NCI-H1417 treated with DMSO at 0.1 percent for 48 hours (cell line): ENCODE measurements around the gene THBS2.
"Not testable (repeated sequence)": the region's sequence is repeated elsewhere in the genome, so short reads cannot be mapped to it uniquely, and the experiment has no call there.

Experiments
- DNase-seq: peaks from one replicate; lab custom pipeline; 2025; lab: John Stamatoyannopoulos, UW

THBS2 gene

DNA sequence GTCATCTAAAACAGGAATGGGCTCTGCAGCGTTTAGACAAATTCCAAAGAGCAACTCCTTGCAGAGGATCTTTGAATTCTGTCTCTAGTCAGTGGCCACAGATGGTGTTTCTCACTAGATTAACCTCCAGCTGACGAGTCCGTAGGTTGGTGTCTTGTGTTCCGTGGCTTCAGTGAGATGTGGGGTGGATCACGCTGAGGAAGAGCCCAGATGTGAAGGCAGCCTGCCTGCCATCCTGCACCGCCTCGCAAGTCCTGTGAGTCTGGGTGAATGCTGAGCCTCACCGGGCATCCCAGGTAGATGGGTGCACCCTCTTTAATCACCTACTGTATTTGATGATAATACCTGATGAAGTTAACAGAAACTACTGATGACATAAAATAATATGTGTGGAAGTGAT, 70.4 kb downstream of the THBS2 start:
- DNase-seq = no peak

DNA sequence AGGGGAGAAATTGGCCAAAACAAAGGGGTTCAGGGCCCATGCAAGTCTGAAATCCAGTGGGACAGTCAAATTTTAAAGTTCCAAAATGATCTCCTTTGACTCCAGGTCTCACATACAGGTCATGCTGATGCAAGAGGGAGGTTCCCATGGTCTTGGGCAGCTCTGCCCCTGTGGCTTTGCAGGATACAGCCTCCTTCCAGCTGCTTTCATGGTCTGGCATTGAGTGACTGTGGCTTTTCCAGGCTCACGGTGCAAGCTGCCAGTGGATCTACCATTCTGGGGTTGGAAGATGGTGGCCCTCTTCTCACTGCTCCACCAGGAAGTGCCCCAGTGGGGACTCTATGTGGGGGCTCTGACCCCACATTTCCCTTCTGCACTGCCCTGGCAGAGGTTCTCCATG, 73.8 kb downstream of the THBS2 start:
- DNase-seq = not testable (repeated sequence)

DNA sequence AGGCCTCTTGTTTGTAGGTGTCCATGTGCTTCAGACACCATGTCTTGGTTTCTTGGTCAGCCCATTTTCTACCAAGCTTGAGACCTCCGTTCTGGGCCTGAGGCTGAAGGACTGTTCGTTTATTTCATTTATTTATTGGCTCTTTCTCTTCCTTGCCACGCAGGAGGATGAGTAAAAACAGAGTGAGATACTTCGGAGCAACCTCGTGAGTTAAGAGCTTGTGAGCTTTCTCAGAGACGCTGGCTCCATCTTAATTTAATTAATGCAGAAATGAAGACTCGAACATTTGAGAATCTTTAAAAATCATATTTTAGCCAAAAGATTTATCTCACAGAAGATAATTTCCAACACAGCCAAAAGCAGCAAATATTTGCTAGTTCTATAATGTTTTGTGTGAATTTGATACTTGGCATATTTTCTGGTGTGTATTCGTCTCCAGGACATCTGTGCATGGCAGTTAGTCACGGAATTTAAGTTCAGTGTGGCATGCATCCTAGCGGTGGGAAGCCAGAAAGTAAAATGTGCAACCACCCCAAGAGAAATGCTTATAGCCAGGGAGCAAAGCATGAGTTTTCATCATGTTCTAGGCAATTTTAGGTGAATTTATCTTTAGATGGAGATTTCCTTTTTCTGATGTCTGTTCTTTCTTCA, 76.0 kb downstream of the THBS2 start:
- no peak for DNase-seq

DNA sequence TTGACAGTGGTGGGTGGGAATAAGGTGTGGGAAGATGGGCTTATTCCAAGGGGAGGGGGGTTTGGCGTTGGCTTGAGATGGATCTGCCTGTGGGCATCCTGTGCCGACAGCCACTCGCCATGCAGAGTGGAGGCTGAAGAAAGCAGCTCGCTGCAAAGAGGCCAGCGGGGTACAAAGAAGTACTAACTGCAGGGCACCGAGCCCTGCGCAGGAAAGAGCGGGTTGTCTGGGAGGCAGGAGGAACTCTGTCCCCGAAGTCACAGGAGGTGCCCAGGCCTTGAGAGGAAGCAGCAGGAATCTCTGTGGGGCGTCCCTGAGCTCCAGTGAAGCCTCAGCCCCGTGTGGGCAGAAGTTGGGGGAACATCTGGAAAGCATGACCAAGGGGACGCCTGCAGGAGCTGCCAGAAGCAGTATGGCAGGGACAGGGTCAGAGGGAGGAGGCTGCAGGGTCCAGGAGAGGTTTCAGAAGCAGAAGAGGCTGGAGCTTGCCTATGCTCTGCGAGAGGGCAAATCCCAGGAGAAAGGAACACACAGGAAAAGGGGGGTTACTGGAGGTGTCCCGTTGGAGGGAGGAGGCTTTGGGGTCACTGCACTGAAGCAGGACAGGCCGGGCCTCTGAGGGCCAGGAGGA, 77.2 kb downstream of the THBS2 start:
- DNase-seq = no peak

DNA sequence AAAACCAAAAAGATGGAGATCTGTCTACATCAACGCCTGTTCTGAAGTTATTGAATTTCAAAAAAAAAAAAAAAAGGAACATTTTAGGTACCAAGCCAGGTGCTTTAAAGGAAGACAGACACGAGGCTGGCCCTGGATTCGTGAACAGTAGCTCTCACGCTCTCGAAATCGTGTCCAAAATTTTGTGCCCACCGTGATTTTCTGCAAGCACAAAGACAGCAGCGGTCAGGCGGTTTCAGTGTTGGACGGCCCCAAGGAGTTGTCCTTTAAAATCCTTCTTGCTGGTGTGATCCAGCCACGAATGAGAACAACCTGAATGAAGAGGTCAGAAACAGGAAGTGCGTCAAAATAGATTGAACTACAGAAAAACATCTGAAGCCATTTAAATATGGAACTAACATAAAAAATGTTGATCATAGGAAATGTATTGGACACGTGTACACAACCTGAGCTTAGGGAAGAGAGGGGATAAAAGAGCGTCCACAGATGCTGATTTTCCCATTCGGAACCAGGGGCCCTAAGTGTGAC, 78.2 kb downstream of the THBS2 start:
- no peak for DNase-seq

DNA sequence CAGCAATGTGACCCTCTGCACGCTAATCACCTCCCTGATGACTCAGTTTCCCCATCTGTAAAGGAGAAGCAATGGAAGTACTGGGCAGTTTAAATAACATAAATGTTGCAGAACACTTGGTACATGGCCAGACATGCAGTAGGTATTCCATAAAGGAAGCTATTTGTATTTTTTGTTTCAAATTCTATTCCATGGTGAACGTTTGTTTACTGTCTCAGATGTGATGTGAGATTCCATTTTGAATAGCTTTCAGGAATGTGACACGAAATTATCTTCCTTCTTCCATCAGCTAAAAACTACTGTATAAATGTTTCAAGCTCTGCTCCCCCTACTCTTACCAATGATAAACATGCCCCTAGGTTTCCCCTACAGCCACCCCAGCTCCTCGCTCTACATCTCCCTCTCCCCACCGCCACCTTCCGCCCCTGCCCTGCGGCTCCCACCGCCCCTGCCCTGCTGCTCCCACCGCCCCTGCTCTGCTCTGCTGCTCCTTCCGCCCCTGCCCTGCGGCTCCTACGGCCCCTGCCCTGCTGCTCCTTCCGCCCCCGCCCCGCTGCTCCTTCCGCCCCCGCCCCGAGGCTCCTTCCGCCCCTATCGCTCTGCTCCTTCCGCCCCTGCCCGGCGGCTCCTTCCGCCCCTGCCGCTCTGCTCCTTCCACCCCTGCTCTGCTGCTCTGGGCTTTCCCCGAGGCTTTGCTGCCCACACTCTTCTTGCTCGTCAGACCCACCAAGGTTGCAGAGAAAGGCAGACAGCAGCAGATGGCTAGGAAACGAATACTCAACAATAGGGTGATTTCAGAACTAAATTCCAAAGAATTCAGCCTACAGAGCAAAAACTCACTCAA, 78.9 kb downstream of the THBS2 start:
- no peak for DNase-seq

DNA sequence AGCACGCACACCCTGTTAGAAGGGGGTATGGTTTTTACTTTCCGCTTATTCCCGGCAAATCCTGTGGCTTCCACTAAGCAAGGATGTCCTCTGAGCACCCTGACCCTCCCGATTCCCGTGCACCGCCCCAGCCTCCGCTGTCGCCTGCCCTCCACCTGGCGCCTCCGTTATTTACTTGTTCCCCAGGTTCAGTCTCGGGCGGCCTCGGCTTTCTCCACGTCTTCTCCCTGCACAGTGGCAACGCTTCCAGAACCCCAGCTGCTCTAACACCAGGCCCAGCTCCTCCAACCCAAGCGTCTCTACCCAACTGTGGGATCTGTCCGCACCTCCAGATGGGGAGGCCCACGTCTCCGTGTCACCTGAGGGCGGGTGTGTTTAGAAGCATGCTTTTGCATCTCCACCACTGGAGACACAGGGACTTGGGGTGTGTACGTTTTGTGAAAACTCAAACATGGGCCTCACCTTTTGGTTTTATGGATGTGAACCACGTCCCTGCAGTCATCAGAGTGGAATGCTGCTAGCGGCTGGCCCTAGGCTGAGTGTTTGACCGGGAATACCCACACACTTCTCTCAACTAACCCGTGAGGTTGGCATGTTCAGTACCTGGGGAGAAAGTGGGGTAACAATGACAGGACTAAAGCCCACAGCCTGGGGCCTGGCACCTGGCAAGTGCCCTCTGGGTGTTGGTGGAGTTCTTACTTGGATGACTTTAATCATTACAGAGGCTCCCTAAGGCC, 79.9 kb downstream of the THBS2 start:
- no peak for DNase-seq

DNA sequence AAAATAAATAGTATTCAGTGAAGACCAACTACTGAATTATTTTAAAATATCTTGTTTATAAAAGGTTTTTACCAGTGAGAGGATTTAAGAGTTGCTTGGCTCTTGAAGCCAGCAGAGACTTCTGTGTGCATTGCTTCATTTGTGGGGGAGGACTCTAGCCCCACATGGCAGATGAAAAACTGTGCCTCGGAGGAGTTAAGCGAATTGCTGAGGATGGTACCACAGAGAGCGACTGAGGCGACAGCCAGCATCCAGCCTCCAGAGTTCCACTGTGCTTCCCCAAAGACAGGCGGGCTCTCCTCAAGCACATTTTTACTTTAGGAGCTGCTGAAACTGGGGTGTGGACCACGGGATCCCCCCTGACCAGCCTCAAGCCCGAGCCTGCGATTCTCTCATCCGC, 80.7 kb downstream of the THBS2 start:
- DNase-seq = no peak

DNA sequence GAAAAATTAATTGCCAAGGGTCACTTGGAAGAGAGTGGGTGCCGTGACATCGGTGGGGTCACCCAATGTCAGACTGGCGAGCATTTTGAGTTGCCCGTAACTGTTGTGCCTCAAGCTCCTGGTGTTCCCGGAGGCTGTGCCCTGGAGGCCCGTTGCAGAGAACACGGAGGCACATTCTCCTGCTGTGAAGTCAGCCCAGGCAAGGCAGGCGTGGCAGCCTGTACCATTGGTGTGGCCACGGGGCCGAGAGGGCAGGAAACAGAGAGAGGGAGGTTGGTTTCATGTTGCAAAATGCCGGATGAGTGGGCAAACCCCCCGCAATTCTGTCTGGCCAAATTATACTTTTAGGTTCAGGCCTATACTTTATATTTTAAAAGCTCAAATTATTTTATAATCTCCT, 81.2 kb downstream of the THBS2 start:
- DNase-seq = no peak

DNA sequence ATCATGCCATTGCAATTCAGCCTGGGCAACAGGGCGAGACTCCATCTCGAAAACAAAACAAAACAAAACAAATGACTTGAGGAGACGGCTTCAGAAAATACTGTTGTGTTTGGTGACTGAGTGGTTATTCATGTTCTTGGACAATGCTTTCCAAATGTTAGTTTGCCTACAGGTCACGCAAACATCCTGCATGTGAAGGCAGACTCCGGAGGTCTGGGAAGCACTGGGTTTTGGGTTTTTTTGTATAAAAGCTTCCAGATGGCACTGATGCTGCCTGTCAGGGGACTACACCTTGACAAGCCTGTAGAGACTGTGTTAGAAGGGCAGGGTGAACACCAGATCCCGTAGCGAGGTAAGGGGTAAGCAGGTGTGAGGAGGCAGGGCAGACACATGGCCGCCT, 81.7 kb downstream of the THBS2 start:
- DNase-seq = no peak

DNA sequence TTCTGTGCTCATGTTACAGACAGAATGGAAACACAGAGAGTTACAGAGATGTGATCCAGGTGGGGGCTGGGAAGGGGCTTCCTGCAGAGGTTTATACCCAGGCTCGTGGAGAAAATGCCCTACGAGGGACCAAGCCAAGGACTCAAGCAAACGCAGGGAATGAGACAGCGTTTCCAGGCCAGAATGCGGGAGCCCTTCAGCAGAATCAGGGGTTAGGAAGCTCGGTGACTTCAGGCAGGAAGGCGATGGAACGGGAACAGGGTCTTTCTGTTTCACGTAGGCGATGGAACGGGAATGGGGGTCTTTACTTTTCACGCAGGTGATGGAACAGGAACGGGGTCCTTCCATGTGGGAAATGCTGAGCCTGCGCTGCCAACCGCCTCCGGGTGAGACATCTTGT, 82.6 kb downstream of the THBS2 start:
- no peak for DNase-seq

DNA sequence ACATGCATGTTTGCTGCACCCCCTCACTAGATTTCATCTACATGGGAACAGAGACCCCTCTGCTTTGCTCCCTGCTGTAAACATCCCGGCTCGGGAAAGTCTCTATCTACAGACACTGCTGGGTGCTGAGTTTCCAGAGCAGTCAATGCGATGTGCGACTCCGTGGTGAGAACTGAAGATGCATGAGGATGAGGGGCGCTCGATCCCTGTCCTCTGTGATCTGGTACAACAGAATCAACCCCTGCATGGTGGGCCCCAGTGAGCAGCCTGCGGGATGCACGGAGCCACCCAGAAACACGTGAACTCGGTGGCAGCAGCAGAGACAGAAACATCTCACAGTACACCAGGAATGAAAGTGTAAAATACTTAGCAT, 83.1 kb downstream of the THBS2 start:
- no peak for DNase-seq

DNA sequence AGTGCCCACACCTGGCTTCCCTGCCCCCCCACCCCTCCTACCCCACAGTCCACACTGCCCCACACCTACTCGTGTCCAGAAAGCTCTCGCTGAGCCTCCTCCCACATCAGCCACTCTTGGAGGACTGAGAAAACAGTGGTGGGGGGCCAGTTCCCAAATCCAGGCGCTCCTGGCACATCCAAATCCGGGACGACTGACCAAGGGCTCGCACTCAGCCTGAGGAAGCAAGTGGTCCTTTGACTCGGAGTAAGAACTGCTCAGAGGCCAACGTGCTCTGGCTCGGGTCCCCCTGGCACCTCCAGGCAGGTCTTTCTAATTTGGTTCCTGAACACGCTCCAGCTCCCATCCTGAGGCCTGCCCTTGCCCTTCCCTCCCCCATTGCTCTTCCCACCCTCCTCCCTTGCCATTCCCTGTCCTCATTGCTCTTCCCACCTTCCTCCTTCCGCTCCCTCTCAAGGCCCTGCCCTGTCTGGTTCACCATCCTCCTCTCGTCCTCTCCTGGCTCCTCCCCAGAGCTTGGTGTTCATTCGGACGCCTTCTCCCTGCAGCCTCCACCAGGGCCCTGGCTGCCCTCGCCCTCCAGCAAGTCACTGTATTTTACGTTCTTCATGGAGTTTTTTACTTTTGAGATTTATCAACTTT, 83.6 kb downstream of the THBS2 start:
- no peak for DNase-seq

DNA sequence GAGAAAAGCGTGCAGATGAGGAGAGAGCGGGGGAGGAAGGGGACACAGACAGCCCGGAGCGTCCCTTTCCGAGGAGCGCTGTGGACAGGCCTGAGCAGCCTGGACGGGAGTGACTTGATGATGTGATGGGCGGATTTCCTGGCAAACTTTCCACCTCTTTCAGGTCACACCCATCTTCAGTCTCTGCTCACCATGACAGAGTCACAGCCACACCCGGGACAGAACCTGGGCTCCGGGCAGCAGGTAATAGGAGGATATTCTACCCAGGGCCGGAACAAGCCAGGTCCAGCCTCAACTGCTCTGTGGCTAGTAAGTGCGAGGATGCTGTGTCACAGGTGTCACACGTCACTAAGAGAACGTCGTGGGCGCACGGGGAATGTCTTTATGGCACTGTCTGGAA, 84.3 kb downstream of the THBS2 start:
- DNase-seq = no peak

DNA sequence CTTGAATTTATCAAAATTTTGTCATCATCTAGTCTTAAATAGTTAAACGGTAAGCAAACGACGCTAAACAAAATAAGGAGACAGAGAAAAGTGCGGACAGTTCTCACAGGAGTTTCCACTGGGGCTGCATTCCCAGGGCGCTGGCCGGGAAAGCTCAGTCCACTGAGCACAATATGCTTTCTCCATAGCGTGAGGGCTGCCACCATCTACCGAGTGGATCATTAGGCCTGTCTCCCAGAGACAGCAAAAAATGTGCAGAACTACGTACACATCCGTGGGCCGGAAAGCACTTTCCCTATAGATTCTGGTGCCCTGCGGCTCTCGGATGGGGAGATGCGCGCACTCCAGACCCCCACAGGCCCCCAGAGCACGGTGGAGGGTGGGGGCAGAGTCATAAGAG, 84.9 kb downstream of the THBS2 start:
- DNase-seq = no peak

DNA sequence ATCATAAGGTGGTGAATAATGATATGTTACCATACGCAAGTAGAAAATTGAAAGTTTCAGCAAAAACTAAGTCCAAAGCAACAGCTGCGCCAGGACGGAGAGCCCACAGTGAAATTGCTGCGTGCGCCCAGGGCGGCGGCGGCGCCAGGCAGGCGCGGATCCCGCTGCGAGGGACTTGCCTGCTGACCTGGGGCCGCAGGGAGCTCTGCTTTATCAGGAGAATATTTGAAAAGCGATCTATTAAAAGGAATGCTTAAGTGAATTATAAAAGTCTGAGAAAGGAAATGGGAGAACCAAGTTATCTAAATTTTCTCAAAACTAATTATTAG, 85.4 kb downstream of the THBS2 start:
- DNase-seq = no peak

DNA sequence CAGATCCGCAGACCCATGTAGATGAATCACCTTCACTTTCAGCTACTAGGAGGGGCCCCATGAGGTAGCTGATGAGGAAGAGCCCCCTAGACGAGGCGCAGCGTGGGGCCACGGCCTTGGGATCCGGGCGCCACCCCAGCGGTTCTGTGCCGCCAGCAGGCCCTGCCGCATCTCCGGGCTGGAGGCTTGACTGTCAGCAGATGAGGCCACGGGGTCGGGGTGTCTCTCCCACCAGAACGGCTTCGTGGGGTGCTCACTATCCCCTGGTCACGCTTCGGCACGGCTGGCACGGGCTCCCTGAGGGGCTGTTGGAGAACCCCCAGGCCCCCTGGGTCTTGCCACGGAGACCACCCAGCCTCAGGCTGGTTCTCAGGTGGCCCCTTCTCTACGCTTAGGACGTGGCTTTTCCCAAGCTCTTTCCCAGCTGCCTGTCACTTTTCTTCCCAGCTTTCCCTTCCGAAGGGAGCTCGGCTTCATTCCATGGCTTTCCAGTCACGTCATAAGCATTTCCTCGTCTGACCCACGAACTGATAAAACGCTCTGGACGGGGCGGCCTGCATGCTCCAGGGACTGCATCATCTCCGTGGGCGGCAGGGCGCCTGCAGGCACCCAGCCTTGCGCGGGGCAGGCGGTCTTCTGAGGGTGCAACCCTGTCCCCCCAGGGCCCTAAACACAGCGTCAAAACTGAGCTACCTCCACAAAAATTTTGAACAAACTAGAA, 85.9 kb downstream of the THBS2 start:
- no peak for DNase-seq

DNA sequence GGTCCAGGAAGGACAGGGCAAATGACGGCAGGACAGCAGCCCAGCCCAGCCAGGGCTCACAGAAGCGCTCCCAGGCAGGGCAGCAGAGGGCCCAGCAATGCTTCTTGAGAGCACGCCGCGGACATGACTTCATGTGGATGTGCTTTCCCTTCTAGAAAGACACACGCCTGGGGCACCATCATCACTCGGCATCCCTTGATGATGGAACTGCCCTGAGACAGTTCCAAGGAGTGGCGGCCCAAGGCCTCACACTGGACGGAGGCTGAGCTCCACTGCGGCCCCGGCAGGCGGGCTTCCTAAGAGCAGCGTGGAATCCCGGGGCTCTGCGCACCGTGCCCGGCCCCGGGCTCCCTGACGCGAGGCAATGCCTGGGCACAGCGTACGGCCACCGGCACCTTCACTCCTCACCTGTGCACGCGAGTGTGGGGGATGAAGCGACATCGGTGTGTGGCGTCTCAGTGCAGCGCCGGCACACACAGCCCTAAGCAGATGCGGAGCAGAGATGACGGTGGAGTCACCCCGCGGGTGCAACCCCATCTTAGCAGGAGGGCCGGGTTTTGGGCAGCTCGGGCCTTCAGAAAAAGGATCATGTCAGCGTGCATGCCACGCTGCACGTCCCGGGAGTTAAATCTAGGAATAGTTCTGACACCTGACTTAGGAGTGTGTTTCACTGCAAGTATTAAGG, 86.6 kb downstream of the THBS2 start:
- no peak for DNase-seq
